ENCODE data around the gene PTF1A. TPM values are rescaled to one million over a fixed set of nuclear protein-coding genes. Genes with fewer than 3 reads are reported as not detected.

PTF1A gene
- total and polyA plus RNA-seq, 2 of the 4 experiments (the other 2 are of a cell fraction): not detected

GRCh38 chr10:23155169-23155568 lies 36.9 kb upstream of the PTF1A start:
- no peak overlapping the region for H2AFZ ChIP-seq (replicated peaks; ENCODE audit: low read length, poor library complexity)
- no peak overlapping the region for H3K4me2 ChIP-seq (ENCODE audit: low read depth, low read length)
- H4K20me1 ChIP-seq (ENCODE audit: insufficient read depth, low read length): no peaks in the 10 kb centered on the region
- no peak overlapping the region for H2BK20ac ChIP-seq (ENCODE audit: low read depth, low read length)
- ChIA-PET POLR2A (ENCODE audit: unreplicated experiment) (no interaction called here), CTCF (no interaction called here)
- no peak overlapping the region for H3K27ac ChIP-seq (ENCODE audit: insufficient read depth, low read length)
- no peak overlapping the region for H2BK5ac ChIP-seq (ENCODE audit: low read depth, low read length, poor library complexity, severe bottlenecking)
- H3K4me1 ChIP-seq (ENCODE audit: control insufficient read depth, insufficient read depth, low read length): no peaks in the 10 kb centered on the region
- no peak overlapping the region for H3K9ac ChIP-seq (ENCODE audit: low read depth, low read length)
- ATAC-seq (ENCODE audit: low read depth) (no peak), DNase-seq (no peak)
- no peak overlapping the region for H4K8ac ChIP-seq (ENCODE audit: low read depth in 2 of 2, low read length in 2 of 2)
- BruUV-seq (replicated peaks): no TSS peak
- no peaks in the 10 kb centered on the region for H3K79me1 ChIP-seq (ENCODE audit: low read depth in 1 of 2, low read length in 2 of 2)
- WGBS, 2 experiments (ENCODE audit: extremely low coverage in 2 of 2, insufficient read length in 1 of 2): 60% methylated on average over 1 of the region's 7 CpGs; no CpG with 5 or more reads in 1 of the 2 experiments
- H3K9me1 ChIP-seq (ENCODE audit: insufficient read depth, low read length): no peaks in the 10 kb centered on the region
- in situ Hi-C loops (cut with MboI; ENCODE audit: low sequenced_read_pairs) (loop anchor here (10.0 to 25.0 kb wide), 5 partner anchors 150 to 1357 kb away; partner anchors contain the start of gene KIAA1217), intact Hi-C loops (cut with micrococcal nuclease) (no loop called here), dilution Hi-C loops (cut with HindIII; ENCODE audit: low sequenced_read_pairs, unreplicated experiment) (no loop called here)
- TF ChIP-seq CTCF (conservative IDR thresholded peaks at IDR 0.05; ENCODE audit: low read depth, low read length): no peak
- no peak for TF ChIP-seq POLR2A (IDR thresholded peaks at IDR 0.05; ENCODE audit: low read depth, low read length)
- no peak for TF ChIP-seq RCOR1 (IDR thresholded peaks at IDR 0.05; ENCODE audit: insufficient replicate concordance, low read length)
- TF ChIP-seq NFE2L2 (IDR thresholded peaks at IDR 0.05; ENCODE audit: low read depth, low read length): no peak
- no peak overlapping the region for H3K14ac ChIP-seq (replicated peaks; ENCODE audit: low read depth, low read length)
- H4K91ac ChIP-seq (ENCODE audit: insufficient read depth, low read depth, low read length): no peak overlapping the region
- no peaks in the 10 kb centered on the region for H3K9me3 ChIP-seq (ENCODE audit: control insufficient read depth, insufficient read depth, low read length)
- no peak overlapping the region for H3K4me3 ChIP-seq (ENCODE audit: insufficient read depth, low read depth, low read length)
- no peak overlapping the region for H2AK5ac ChIP-seq (ENCODE audit: low read depth, low read length)
- no peak overlapping the region for H3K56ac ChIP-seq (ENCODE audit: extremely low read depth, insufficient read depth, low read length)
- no peak overlapping the region for H3K18ac ChIP-seq (ENCODE audit: low read depth, low read length)
- H3K36me3 ChIP-seq (ENCODE audit: control insufficient read depth, insufficient read depth, low read length): no peaks in the 10 kb centered on the region
- H4K5ac ChIP-seq (ENCODE audit: low read depth, low read length): no peak overlapping the region
- no peak overlapping the region for H2BK15ac ChIP-seq (ENCODE audit: low read depth, low read length)
- no peaks in the 10 kb centered on the region for H3K27me3 ChIP-seq (ENCODE audit: control insufficient read depth, insufficient read depth, low read length)
- no peak overlapping the region for H2BK120ac ChIP-seq (ENCODE audit: low read depth, low read length)
- no peak overlapping the region for H3K4ac ChIP-seq (ENCODE audit: low read depth, low read length)
- no peak overlapping the region for H2AK9ac ChIP-seq (replicated peaks; ENCODE audit: low read depth, low read length, poor library complexity)
- H3K23ac ChIP-seq (ENCODE audit: low read depth, low read length): no peak overlapping the region

Measured in IMR-90 (cell line).